Measurements from ENCODE around the gene KRT78. TPM values are rescaled to one million over a fixed set of nuclear protein-coding genes. Genes with fewer than 3 reads are reported as not detected.

The KRT78 gene
- total RNA-seq, 1 experiment from 2014 or later, result not detected

DNA sequence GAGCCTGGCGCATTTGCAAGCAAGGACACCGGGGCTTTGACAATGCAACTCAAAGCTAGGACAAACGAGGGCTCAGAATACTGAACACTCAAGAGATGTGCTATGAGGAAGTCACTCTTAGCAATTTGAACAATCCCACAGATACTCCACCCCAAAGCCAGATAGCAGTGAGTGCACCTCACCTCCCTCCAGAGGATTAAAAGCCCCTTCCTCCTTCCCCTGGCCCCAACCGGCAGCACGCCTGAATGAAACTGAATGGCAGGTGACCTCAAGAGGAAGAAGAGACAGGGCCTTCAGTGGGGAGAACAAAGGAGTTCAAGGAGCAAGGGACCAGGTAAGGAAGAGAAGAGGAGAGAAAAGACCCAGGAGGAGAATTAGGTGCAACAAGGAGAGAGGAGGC is 1.9 kb upstream of the KRT78 start:
- H3K27ac Mint-ChIP-seq, result no peak overlapping the region

More for the DNA sequence above, 1.9 kb upstream of the KRT78 start:
- no peak for TF ChIP-seq NR3C1 (CRISPR knock-in tag; conservative IDR thresholded peaks at IDR 0.05; ENCODE audit: low read depth)
- TF ChIP-seq, protein P1, sequence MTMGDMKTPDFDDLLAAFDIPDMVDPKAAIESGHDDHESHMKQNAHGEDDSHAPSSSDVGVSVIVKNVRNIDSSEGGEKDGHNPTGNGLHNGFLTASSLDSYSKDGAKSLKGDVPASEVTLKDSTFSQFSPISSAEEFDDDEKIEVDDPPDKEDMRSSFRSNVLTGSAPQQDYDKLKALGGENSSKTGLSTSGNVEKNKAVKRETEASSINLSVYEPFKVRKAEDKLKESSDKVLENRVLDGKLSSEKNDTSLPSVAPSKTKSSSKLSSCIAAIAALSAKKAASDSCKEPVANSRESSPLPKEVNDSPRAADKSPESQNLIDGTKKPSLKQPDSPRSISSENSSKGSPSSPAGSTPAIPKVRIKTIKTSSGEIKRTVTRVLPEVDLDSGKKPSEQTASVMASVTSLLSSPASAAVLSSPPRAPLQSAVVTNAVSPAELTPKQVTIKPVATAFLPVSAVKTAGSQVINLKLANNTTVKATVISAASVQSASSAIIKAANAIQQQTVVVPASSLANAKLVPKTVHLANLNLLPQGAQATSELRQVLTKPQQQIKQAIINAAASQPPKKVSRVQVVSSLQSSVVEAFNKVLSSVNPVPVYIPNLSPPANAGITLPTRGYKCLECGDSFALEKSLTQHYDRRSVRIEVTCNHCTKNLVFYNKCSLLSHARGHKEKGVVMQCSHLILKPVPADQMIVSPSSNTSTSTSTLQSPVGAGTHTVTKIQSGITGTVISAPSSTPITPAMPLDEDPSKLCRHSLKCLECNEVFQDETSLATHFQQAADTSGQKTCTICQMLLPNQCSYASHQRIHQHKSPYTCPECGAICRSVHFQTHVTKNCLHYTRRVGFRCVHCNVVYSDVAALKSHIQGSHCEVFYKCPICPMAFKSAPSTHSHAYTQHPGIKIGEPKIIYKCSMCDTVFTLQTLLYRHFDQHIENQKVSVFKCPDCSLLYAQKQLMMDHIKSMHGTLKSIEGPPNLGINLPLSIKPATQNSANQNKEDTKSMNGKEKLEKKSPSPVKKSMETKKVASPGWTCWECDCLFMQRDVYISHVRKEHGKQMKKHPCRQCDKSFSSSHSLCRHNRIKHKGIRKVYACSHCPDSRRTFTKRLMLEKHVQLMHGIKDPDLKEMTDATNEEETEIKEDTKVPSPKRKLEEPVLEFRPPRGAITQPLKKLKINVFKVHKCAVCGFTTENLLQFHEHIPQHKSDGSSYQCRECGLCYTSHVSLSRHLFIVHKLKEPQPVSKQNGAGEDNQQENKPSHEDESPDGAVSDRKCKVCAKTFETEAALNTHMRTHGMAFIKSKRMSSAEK (CRISPR knock-in tag; IDR thresholded peaks at IDR 0.05; ENCODE audit: borderline replicate concordance), result no peak
- TF ChIP-seq, protein P2, sequence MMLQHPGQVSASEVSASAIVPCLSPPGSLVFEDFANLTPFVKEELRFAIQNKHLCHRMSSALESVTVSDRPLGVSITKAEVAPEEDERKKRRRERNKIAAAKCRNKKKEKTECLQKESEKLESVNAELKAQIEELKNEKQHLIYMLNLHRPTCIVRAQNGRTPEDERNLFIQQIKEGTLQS (CRISPR knock-in tag; conservative IDR thresholded peaks at IDR 0.05), result no peak
- no peak for TF ChIP-seq GTF2I (CRISPR knock-in tag; conservative IDR thresholded peaks at IDR 0.05)
- no peak for TF ChIP-seq RELA (CRISPR knock-in tag; IDR thresholded peaks at IDR 0.05; ENCODE audit: borderline replicate concordance)
- no peak for TF ChIP-seq SMAD3 (CRISPR knock-in tag; IDR thresholded peaks at IDR 0.05; ENCODE audit: borderline replicate concordance)
- TF ChIP-seq, protein P3, sequence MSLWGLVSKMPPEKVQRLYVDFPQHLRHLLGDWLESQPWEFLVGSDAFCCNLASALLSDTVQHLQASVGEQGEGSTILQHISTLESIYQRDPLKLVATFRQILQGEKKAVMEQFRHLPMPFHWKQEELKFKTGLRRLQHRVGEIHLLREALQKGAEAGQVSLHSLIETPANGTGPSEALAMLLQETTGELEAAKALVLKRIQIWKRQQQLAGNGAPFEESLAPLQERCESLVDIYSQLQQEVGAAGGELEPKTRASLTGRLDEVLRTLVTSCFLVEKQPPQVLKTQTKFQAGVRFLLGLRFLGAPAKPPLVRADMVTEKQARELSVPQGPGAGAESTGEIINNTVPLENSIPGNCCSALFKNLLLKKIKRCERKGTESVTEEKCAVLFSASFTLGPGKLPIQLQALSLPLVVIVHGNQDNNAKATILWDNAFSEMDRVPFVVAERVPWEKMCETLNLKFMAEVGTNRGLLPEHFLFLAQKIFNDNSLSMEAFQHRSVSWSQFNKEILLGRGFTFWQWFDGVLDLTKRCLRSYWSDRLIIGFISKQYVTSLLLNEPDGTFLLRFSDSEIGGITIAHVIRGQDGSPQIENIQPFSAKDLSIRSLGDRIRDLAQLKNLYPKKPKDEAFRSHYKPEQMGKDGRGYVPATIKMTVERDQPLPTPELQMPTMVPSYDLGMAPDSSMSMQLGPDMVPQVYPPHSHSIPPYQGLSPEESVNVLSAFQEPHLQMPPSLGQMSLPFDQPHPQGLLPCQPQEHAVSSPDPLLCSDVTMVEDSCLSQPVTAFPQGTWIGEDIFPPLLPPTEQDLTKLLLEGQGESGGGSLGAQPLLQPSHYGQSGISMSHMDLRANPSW (CRISPR knock-in tag; conservative IDR thresholded peaks at IDR 0.05; ENCODE audit: low read depth), result no peak
- TF ChIP-seq, protein P4, sequence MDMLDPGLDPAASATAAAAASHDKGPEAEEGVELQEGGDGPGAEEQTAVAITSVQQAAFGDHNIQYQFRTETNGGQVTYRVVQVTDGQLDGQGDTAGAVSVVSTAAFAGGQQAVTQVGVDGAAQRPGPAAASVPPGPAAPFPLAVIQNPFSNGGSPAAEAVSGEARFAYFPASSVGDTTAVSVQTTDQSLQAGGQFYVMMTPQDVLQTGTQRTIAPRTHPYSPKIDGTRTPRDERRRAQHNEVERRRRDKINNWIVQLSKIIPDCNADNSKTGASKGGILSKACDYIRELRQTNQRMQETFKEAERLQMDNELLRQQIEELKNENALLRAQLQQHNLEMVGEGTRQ (CRISPR knock-in tag; IDR thresholded peaks at IDR 0.05), result no peak
- TF ChIP-seq, protein P5, sequence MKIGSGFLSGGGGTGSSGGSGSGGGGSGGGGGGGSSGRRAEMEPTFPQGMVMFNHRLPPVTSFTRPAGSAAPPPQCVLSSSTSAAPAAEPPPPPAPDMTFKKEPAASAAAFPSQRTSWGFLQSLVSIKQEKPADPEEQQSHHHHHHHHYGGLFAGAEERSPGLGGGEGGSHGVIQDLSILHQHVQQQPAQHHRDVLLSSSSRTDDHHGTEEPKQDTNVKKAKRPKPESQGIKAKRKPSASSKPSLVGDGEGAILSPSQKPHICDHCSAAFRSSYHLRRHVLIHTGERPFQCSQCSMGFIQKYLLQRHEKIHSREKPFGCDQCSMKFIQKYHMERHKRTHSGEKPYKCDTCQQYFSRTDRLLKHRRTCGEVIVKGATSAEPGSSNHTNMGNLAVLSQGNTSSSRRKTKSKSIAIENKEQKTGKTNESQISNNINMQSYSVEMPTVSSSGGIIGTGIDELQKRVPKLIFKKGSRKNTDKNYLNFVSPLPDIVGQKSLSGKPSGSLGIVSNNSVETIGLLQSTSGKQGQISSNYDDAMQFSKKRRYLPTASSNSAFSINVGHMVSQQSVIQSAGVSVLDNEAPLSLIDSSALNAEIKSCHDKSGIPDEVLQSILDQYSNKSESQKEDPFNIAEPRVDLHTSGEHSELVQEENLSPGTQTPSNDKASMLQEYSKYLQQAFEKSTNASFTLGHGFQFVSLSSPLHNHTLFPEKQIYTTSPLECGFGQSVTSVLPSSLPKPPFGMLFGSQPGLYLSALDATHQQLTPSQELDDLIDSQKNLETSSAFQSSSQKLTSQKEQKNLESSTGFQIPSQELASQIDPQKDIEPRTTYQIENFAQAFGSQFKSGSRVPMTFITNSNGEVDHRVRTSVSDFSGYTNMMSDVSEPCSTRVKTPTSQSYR (CRISPR knock-in tag; IDR thresholded peaks at IDR 0.05), result no peak
- no peak for TF ChIP-seq TP53 (CRISPR knock-in tag; IDR thresholded peaks at IDR 0.05)
- no peak for TF ChIP-seq ZNF232 (CRISPR knock-in tag; IDR thresholded peaks at IDR 0.05)
- no peak for TF ChIP-seq ESRRA (CRISPR knock-in tag; IDR thresholded peaks at IDR 0.05; ENCODE audit: borderline replicate concordance)
- TF ChIP-seq, protein P6, sequence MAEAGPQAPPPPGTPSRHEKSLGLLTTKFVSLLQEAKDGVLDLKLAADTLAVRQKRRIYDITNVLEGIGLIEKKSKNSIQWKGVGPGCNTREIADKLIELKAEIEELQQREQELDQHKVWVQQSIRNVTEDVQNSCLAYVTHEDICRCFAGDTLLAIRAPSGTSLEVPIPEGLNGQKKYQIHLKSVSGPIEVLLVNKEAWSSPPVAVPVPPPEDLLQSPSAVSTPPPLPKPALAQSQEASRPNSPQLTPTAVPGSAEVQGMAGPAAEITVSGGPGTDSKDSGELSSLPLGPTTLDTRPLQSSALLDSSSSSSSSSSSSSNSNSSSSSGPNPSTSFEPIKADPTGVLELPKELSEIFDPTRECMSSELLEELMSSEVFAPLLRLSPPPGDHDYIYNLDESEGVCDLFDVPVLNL (CRISPR knock-in tag; IDR thresholded peaks at IDR 0.05; ENCODE audit: borderline replicate concordance, low read depth), result no peak
- TF ChIP-seq, protein P7, sequence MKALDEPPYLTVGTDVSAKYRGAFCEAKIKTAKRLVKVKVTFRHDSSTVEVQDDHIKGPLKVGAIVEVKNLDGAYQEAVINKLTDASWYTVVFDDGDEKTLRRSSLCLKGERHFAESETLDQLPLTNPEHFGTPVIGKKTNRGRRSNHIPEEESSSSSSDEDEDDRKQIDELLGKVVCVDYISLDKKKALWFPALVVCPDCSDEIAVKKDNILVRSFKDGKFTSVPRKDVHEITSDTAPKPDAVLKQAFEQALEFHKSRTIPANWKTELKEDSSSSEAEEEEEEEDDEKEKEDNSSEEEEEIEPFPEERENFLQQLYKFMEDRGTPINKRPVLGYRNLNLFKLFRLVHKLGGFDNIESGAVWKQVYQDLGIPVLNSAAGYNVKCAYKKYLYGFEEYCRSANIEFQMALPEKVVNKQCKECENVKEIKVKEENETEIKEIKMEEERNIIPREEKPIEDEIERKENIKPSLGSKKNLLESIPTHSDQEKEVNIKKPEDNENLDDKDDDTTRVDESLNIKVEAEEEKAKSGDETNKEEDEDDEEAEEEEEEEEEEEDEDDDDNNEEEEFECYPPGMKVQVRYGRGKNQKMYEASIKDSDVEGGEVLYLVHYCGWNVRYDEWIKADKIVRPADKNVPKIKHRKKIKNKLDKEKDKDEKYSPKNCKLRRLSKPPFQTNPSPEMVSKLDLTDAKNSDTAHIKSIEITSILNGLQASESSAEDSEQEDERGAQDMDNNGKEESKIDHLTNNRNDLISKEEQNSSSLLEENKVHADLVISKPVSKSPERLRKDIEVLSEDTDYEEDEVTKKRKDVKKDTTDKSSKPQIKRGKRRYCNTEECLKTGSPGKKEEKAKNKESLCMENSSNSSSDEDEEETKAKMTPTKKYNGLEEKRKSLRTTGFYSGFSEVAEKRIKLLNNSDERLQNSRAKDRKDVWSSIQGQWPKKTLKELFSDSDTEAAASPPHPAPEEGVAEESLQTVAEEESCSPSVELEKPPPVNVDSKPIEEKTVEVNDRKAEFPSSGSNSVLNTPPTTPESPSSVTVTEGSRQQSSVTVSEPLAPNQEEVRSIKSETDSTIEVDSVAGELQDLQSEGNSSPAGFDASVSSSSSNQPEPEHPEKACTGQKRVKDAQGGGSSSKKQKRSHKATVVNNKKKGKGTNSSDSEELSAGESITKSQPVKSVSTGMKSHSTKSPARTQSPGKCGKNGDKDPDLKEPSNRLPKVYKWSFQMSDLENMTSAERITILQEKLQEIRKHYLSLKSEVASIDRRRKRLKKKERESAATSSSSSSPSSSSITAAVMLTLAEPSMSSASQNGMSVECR (CRISPR knock-in tag; IDR thresholded peaks at IDR 0.05; ENCODE audit: borderline replicate concordance), result no peak
- no peak for TF ChIP-seq GRHL2 (CRISPR knock-in tag; IDR thresholded peaks at IDR 0.05; ENCODE audit: insufficient replicate concordance, severe bottlenecking)
- TF ChIP-seq, protein P8, sequence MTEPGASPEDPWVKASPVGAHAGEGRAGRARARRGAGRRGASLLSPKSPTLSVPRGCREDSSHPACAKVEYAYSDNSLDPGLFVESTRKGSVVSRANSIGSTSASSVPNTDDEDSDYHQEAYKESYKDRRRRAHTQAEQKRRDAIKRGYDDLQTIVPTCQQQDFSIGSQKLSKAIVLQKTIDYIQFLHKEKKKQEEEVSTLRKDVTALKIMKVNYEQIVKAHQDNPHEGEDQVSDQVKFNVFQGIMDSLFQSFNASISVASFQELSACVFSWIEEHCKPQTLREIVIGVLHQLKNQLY (CRISPR knock-in tag; IDR thresholded peaks at IDR 0.05), result no peak
- TF ChIP-seq, protein P9, sequence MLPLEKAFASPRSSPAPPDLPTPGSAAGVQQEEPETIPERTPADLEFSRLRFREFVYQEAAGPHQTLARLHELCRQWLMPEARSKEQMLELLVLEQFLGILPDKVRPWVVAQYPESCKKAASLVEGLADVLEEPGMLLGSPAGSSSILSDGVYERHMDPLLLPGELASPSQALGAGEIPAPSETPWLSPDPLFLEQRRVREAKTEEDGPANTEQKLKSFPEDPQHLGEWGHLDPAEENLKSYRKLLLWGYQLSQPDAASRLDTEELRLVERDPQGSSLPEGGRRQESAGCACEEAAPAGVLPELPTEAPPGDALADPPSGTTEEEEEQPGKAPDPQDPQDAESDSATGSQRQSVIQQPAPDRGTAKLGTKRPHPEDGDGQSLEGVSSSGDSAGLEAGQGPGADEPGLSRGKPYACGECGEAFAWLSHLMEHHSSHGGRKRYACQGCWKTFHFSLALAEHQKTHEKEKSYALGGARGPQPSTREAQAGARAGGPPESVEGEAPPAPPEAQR (CRISPR knock-in tag; IDR thresholded peaks at IDR 0.05), result no peak
- no peaks in the 10 kb centered on the region for H3K4me1 Mint-ChIP-seq
- ChIA-PET CTCF (no interaction called here), POLR2A (no interaction called here)
- H3K36me3 Mint-ChIP-seq, result no peaks in the 10 kb centered on the region
- H3K27me3 Mint-ChIP-seq (ENCODE audit: low read depth), result no peaks in the 10 kb centered on the region; the same call in 1 of the 2 replicates
- no peaks in the 10 kb centered on the region for H3K9me3 Mint-ChIP-seq
- ATAC-seq, result no peak
- H3K4me3 Mint-ChIP-seq, result no peak overlapping the region
- no peak for DNase-seq (ENCODE audit: low spot score)

Measured in WTC11 (cell line).